NOMO-1 (cell line): ENCODE measurements around the gene ALDOA.
"Not testable (repeated sequence)": the region's sequence is repeated elsewhere in the genome, so short reads cannot be mapped to it uniquely, and the experiment has no call there.

Source experiments
- DNase-seq, 2 experiments: peaks; one replicate each; lab custom pipeline; 2025; ENCODE audit not compliant: unreplicated experiment in 2 of 2; lab: John Stamatoyannopoulos, UW

ALDOA gene

DNA sequence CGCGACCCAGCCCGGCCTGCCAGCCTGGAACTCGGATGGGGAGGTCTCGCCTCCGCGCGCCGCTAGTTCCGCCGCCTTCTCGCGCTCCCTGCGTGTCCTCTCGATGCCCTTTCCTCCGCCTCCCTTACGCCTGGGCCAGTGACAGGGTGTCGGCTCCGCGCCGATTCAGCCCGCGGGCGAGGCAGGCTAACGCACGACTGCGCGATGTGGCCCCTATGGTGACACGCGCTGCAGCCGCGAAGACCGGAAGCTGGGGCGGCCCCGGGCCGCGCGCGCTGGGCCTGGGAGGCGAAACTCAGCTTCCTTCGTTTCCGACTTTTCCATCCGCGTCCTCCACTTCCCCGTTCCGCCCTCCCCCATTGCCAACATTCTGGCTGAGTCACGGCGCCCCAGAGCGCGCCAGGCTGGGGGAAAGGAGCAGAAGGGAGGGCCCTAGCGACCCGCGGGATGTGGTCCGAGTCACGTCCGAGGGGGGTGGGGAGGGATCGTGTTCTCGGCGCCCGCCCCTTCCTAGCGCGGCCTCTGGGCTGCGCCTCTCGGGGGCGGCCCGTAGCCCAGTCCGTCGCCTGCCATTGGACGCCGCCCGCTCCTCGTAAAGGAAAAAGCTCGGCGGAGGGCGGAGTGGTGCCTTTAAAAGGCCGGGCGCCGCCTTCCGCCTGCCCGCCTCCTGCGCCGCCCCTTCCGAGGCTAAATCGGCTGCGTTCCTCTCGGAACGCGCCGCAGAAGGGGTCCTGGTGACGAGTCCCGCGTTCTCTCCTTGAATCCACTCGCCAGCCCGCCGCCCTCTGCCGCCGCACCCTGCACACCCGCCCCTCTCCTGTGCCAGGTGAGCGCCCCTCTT, at the start of gene ALDOA:
ALDOA (plus strand) TSS at position 659 of the 841 bp plus-strand sequence. CDS start 1,138 bp downstream, outside the sequence.
- DNase-seq: peak; percentile 98 to 99

- DNase-seq: no peak
These were observed 48.8 kb upstream of the ALDOA start for GRCh38 chr16:30016555-30017276.

DNA sequence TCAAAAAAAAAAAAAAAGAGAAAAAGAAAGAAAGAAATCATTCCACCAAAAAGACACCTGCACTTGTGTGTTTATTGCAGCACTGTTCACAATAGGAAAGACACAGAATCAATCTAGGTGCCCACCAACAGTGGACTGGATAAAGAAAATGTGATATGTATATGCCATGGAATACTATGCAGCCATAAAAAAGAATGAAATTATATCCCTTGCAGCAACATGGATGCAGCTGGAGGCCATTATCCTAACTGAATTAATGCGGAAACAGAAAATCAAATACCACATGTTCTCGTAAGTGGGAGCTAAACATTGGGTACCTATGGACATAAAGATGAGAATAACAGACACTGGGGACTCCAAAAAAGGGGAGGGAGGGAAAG, 48.3 kb upstream of the ALDOA start:
- no peak for DNase-seq

DNA sequence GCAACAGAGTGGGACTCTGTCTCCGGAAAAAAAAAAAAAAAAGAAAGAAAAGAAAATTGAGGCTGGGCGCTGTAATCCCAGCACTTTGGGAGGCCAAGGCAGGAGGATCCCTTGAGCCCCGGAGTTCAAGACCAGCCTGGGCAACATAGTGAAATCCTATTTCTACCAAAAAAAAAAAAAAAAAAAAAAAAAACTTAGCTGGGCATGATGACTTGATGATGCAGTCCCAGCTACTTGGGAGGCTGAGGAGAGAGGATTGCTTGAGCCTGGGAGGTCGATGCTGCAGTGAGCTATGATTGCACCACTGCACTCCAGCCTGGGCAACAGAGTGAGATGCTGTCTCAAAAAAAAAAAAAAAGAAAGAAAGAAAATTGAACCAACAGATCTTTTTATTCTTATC, 47.6 kb upstream of the ALDOA start:
- not testable (repeated sequence) for DNase-seq

- DNase-seq: no peak
These were observed 46.8 kb upstream of the ALDOA start for GRCh38 chr16:30018731-30019158.

DNA sequence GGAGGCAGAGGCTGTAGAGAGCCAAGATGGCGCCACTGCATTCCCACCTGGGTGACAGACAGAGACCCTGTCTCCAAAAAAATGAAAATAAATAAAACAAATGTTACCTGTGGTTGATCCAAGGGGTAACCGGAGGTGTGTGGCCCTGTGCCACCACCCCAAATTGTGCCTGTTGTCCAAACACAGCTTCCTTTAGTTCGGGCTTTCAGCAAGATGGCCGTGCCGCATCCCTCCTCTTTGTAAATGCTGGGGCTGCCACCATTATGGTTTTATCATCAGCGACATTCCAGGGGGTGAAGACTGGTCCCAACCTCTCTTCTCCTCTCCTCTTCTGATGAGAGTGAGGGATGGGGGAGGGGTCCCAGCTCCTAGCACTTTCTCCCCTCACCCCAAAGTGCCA, 42.7 kb upstream of the ALDOA start, which contains the start of gene C16orf92:
C16orf92 (plus strand) TSS at position 312 of the 400 bp plus-strand sequence. CDS start 143 bp downstream, outside the sequence.
- DNase-seq: no peak

- DNase-seq: no peak
These were observed 42.0 kb upstream of the ALDOA start for GRCh38 chr16:30023586-30023985.

DNA sequence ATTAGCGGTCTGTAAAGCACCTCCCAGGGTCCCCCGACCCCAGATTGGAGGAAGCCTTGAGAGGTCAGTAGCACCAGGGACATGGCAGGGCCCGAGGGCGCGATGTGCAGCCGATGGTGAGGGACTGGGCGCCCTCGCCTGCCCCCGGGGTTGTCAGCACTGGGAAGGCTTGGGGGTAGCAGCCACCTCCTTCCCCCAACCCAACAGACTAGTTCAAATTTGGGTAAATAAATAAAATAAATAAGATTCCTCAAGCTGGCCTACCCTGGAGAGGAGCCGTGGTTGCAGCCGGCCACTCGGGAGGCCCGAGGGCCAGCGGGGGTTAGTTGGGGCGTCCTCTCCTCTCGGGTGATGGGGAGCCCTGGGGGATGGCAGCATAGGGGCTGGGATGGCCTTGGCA, 41.1 kb upstream of the ALDOA start:
- no peak for DNase-seq

- no peak for DNase-seq
These were observed 40.4 kb upstream of the ALDOA start for GRCh38 chr16:30025156-30025555.

- DNase-seq: no peak
These were observed 40.0 kb upstream of the ALDOA start for GRCh38 chr16:30025574-30025973.

DNA sequence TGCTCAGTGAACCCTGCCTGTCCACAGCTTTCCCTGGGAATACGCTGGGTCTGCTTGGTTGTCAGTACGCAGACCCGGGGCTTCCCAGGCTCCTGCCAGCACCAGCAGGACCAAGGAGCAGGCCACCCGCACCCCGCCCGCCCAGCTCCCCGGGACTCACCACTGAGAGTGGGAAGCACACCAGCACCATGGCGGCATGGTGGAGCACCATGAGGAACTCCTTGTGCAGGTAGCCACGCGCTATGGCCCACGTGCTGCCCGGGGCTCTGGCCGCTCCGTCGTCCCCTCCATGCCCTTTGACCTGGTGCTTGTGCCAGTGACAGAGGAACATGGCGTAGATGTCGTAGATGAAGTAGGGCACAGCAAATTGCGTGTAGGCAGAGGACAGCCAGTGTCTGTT, 39.1 kb upstream of the ALDOA start:
- no peak for DNase-seq

DNA sequence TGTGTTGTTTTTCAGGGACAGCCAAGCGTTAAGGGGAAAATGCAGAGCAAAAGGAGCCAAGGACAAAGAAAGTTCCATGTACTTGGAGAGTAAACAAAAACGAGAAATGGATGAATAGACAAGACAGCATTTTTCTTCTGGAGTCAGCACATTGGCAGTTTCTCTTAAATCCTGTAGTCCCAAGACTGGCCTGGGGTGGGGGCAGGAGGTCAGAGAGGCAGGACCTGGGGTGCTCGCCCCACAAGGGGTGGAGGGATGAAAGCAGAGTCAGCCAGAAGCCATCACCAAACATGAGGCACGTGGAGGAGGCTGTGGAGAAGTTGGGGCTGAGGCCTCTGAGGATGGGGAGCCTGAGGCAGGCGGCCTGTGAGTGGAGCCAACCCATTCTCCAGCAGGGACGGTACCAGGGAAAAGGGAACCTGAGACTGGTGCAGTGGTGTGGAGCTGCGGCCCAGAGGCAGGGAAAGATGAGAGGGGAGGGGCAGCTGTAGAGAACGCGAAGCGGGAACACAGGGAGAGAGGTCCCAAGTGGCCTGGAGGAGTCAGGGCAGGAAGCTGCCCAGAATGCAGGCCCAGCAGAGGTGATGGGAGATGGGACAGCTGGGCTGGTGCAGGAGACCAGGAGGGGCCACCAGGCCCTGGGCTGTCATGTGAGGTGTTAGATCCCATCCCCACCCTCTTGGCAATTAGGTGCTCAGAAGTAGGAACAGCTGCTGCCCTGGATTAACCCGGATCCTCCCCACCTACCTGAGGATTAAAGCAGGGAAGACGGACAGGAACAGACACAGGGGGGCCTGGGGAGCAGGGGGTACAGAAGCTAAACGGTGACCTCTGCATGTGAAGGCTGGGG, 37.7 kb upstream of the ALDOA start:
- no peak for DNase-seq

DNA sequence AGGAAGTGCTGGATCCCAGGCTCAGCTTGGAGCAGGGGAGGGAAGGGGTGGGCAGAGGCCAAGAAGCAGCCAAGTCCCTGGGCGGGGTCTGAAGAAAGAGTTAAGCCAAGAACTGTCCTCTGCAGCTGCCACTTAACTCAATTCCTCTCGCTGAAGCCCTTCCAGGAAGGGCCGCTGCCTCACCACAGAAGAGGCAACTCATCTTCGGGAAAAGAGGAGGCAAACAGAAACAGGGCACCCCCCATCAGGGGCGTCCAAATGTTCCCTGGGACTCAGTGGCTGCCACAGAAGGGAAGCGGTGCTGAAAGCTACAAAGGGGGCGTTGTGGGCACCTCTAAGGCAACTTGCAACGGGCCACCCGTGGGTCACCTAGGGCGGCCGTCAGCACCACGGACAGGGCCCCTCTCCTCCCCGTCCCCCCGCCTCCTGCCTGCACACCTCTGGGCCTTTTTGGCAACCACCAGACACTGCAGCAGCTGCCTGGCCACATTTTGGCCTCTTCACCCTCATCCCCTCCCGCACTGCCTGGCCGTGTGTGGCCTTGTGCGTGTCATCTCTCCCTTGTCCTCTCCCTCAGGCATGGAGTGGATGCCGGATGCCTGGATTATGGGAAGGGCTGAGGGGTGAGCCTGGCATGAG, 37.0 kb upstream of the ALDOA start:
- peak in 1 of 2 experiments; percentile 22 for DNase-seq

GRCh38 chr16:30030011-30030685, 35.4 kb upstream of the ALDOA start:
- no peak for DNase-seq

GRCh38 chr16:30030841-30031413, 34.6 kb upstream of the ALDOA start, which contains the start of gene TLCD3B:
TSS of gene TLCD3B (minus strand) at chr16:30031271. CDS start at chr16:30030527, 744 bp downstream.
- no peak for DNase-seq

GRCh38 chr16:30031477-30031918, 34.1 kb upstream of the ALDOA start:
- no peak for DNase-seq

- peak; percentile 33 to 62 for DNase-seq
These were observed 33.3 kb upstream of the ALDOA start for GRCh38 chr16:30032083-30032819.

- no peak for DNase-seq
These were observed 32.3 kb upstream of the ALDOA start for GRCh38 chr16:30033270-30033669.

DNA sequence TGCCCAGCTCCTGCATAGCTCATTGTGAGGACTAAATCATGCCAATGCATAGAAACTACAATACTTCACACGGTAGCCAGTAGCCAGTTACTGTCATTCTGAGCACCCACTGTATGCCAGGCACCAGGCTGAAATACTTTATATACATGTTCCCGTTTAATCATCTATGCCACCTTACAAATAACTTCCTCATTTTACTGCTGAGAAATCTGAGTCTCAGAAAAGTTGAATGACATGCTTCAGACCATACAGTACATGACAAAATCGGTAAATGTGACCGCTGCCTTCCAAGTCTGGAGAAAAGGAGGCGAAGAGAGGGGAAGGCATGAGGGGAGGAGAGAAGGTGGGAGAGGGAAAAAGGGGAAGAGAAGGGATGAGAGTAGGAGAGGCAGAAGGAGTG, 25.3 kb upstream of the ALDOA start:
- peak in 1 of 2 experiments; percentile 56 for DNase-seq
